ENCODE measurements around the gene RGL2. TPM values are rescaled to one million over a fixed set of nuclear protein-coding genes. Genes with fewer than 3 reads are reported as not detected.

The RGL2 gene
- total and polyA plus RNA-seq, 2 of the 13 experiments (the other 11 are each of a cell fraction or from before 2014, with no cell fraction given), result 22.9 to 47.4 TPM

- peak; percentile 90 for TF ChIP-seq ZHX2 (IDR thresholded peaks at IDR 0.05; ENCODE audit: low read depth)
- TF ChIP-seq ZHX2 (CRISPR knock-in tag; IDR thresholded peaks at IDR 0.05; ENCODE audit: borderline replicate concordance), result 0 out of 2 replicates have a peak, but pooled peaks have one; percentile 52
- TF ChIP-seq ATF4 (CRISPR knock-in tag; IDR thresholded peaks at IDR 0.05), result peak in 1 of 2 experiments; percentile 58; a peak in 2 of 4 replicates
- TF ChIP-seq ZNF7 (CRISPR knock-in tag; IDR thresholded peaks at IDR 0.05), result peak; percentile 31; the same call in 1 of the 2 replicates
- TF ChIP-seq KAT7 (CRISPR knock-in tag; IDR thresholded peaks at IDR 0.05; ENCODE audit: borderline replicate concordance), result peak; percentile 78
- no peak for TF ChIP-seq CHD4 (IDR thresholded peaks at IDR 0.05; ENCODE audit: borderline replicate concordance, low read length)
- peak; percentile 81; the same call in 1 of the 2 replicates for TF ChIP-seq HOXD1 (CRISPR knock-in tag; IDR thresholded peaks at IDR 0.05)
- no peak for TF ChIP-seq ZNF432 (CRISPR knock-in tag; IDR thresholded peaks at IDR 0.05; ENCODE audit: borderline replicate concordance)
- TF ChIP-seq ZNF547 (CRISPR knock-in tag; IDR thresholded peaks at IDR 0.05), result peak; percentile 56; the same call in 1 of the 2 replicates
- TF ChIP-seq DMTF1 (CRISPR knock-in tag; IDR thresholded peaks at IDR 0.05), result 0 out of 2 replicates have a peak, but pooled peaks have one; percentile 50
- peak; percentile 79 for TF ChIP-seq ZNF143 (CRISPR knock-in tag; IDR thresholded peaks at IDR 0.05)
- TF ChIP-seq HMGXB4 (CRISPR knock-in tag; IDR thresholded peaks at IDR 0.05; ENCODE audit: borderline replicate concordance in 1 of 2, low read depth in 1 of 2), result peak; percentile 91 to 96
- peak; percentile 27; the same call in 1 of the 2 replicates for TF ChIP-seq MLX (CRISPR knock-in tag; IDR thresholded peaks at IDR 0.05)
- peak; percentile 39; the same call in 1 of the 2 replicates for TF ChIP-seq ZBTB14 (CRISPR knock-in tag; IDR thresholded peaks at IDR 0.05)
Measured at GRCh38 chr6:33271468-33272274, 27.1 kb downstream of the RGL2 start, which contains the start of the genes RPS18 and VPS52 (continued).

Measured in HepG2 (cell line).